Measurements from ENCODE around the gene CMKLR1.

DNA sequence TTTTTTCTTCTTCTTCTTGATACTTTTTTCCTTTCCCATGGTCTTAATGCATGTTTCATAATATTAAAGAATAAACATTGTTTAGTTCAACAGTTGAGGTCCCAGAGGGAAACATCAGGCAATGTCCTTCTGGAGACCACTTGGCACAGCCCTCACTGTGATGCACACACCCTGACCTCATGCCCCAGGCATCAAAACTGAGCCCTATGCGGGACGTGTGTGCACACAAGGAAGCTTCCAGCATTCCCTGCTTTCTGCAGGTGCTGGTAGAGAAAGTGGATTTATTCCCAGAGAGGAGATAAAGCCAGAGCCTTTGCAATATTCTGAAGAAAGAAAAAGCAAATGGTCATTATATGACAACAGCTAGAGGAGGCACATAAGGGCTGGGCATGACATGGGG, 16.0 kb upstream of the CMKLR1 start:
- TF ChIP-seq, protein P1, sequence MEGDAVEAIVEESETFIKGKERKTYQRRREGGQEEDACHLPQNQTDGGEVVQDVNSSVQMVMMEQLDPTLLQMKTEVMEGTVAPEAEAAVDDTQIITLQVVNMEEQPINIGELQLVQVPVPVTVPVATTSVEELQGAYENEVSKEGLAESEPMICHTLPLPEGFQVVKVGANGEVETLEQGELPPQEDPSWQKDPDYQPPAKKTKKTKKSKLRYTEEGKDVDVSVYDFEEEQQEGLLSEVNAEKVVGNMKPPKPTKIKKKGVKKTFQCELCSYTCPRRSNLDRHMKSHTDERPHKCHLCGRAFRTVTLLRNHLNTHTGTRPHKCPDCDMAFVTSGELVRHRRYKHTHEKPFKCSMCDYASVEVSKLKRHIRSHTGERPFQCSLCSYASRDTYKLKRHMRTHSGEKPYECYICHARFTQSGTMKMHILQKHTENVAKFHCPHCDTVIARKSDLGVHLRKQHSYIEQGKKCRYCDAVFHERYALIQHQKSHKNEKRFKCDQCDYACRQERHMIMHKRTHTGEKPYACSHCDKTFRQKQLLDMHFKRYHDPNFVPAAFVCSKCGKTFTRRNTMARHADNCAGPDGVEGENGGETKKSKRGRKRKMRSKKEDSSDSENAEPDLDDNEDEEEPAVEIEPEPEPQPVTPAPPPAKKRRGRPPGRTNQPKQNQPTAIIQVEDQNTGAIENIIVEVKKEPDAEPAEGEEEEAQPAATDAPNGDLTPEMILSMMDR (IDR thresholded peaks at IDR 0.05; ENCODE audit: extremely low read depth in 1 of 2, insufficient read depth in 1 of 2, low read depth in 1 of 2, low read length in 2 of 2): no peak
- no peak for TF ChIP-seq POLR2A (IDR thresholded peaks at IDR 0.05; ENCODE audit: low read depth, low read length)
- TF ChIP-seq, protein P2, sequence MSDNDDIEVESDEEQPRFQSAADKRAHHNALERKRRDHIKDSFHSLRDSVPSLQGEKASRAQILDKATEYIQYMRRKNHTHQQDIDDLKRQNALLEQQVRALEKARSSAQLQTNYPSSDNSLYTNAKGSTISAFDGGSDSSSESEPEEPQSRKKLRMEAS (IDR thresholded peaks at IDR 0.05; ENCODE audit: insufficient read depth, insufficient read length): no peak
